Measurements from ENCODE around the gene SMAD4. TPM values are rescaled to one million over a fixed set of nuclear protein-coding genes. Genes with fewer than 3 reads are reported as not detected.

SMAD4 gene
- total and polyA plus RNA-seq, 2 of the 8 experiments (the other 6 are each of a cell fraction or from before 2014, with no cell fraction given), result 86.5 to 139 TPM

DNA sequence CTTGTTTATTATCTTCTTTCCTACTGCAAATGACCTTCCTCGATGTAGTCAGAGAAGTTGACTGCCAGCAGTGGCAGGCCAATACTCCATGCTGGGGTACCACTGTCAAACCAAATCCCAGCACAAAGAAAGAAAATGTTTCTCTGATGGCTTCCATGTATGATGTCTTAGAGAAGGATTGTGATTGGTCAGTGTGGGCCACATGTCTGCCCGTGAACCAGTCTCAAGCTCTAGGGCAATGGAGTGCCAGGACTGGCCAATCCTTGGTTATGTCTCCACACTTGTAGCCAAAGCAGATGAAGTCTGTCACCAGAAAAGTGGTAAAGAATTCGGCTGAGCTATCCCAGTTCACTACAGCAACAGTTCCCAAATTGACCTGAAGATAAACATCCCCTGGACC lies 17.6 kb upstream of the SMAD4 start (continued):
- TF ChIP-seq, protein P1, sequence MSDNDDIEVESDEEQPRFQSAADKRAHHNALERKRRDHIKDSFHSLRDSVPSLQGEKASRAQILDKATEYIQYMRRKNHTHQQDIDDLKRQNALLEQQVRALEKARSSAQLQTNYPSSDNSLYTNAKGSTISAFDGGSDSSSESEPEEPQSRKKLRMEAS (IDR thresholded peaks at IDR 0.05), result no peak
- TF ChIP-seq GABPA (IDR thresholded peaks at IDR 0.05; ENCODE audit: borderline replicate concordance, insufficient read depth, low read length) (no peak), POU5F1 (IDR thresholded peaks at IDR 0.05; ENCODE audit: low read depth, low read length) (no peak)

Measured in H1 (cell line).